HG02970 (cell line): ENCODE data around the gene SLC9C2.
"Not testable (repeated sequence)": the region's sequence is repeated elsewhere in the genome, so short reads cannot be mapped to it uniquely, and the experiment has no call there.

ENCODE experiments used
- ATAC-seq: cut with Tn5 transposase; IDR thresholded peaks from one replicate; pipeline ENCODE4 v1.9.1; 2021; ENCODE audit warnings: mild to moderate bottlenecking, moderate library complexity, moderate number of reproducible peaks; ENCODE audit not compliant: unreplicated experiment, low FRiP score

Gene SLC9C2

GRCh38 chr1:173529106-173529505, 73.8 kb downstream of the SLC9C2 start:
- ATAC-seq: no peak

GRCh38 chr1:173527151-173527826, 75.6 kb downstream of the SLC9C2 start:
- no peak for ATAC-seq

GRCh38 chr1:173525926-173526325, 76.9 kb downstream of the SLC9C2 start:
- ATAC-seq: no peak

DNA sequence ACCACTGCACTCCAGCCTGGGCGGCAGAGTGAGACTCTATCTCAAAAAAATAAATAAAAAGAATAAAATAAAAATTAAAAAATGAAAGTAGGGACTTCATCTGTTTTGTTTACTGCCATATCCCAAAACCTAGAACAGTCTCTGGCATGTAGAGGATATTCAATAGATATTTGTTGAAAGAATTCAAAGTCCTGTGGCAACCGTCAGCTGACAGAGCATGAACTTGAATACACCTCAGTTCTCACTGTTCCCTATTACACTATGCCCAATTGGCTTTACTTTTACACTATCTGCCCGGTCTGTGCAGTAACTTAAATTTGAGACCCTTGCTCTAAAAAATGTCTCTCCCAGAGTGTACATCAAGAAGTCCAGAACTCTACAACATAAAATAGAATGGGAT, 79.5 kb downstream of the SLC9C2 start:
- no peak for ATAC-seq

DNA sequence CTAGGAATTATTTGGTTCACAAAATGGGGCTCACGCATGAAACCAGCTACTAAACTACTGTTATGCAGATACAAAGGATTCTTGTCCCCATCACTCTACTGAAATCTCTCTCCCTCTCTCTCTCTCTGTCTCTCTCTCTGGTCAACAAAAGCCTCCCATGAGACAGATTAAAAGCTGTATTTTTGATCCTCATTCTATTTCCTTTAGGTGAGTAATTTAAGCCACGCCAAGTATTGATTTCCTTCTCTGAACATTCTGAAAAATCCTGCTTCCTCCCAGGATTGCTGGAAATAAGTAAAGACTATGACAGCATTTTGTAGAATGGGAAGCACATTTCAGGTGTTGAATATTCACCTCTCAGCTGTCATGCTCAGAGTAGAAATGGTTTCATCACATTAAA, 82.1 kb downstream of the SLC9C2 start:
- ATAC-seq: no peak

- ATAC-seq: not testable (repeated sequence)
Measured at GRCh38 chr1:173514503-173514902, 88.4 kb downstream of the SLC9C2 start.

DNA sequence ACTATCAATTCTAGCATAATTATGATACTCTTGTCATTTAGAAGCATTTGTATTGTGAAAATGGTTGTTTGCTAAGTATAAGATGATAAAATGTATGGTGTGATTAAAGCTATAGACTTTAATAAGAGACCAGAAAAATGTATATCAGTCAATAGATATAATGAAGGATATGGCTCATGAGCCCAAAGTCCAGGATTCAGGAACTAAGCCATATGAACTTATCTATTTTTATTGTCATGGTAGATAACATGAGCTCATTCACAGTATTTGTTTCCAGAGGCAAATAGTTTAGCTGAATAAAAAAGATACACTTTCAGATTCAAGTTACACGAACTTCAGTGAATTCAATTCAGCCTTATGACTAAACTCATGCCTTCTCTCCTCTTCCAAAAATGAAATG, 93.1 kb downstream of the SLC9C2 start:
- no peak for ATAC-seq

- ATAC-seq: no peak
Measured at GRCh38 chr1:173508541-173508940, 94.3 kb downstream of the SLC9C2 start.

DNA sequence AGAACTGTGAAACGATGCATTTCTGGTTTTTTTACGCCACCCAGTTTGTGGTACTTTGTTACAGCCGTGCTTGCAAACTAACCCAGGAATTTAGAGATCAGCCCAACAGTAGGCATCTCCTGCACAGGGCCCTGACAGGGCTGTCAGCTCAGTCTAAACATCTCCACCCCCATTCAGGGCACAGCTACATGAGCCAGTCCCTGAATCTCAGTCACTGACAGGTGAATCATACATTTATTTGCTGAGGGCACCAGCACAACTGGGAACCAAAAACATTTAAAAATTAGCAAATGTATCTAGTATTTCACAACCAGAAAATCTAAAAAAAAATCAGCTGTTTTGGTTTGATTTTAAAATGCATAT, 95.0 kb downstream of the SLC9C2 start:
- no peak for ATAC-seq

DNA sequence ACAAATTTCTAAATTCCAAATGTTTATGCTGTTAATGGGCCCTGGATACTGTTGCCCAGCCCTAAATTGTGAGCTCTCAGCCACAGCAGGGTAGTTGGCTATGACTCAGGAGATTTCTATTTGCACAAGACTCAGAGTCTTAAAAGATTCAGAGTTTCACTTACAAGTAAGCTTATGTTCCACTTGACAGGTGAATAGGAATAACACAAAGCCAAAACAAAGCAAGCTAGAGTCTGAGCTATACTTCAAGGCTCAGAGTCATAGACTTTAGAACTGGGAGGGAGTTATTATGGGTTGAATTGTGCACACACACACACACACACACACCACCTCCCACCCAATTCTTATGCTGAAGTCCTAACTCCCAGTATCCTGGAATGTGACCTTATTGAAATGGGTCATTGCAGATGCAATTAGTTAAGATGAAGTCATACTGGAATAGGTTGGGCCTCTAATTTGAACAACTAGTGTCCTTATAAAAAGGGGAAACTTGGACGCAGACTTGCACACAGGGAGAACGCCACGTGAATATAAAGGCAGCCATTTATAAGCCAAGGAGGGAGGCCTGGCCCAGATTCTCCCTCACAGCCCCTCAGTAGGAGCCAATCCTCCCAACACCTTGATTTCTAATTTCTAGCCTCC, 95.5 kb downstream of the SLC9C2 start:
- ATAC-seq: no peak

DNA sequence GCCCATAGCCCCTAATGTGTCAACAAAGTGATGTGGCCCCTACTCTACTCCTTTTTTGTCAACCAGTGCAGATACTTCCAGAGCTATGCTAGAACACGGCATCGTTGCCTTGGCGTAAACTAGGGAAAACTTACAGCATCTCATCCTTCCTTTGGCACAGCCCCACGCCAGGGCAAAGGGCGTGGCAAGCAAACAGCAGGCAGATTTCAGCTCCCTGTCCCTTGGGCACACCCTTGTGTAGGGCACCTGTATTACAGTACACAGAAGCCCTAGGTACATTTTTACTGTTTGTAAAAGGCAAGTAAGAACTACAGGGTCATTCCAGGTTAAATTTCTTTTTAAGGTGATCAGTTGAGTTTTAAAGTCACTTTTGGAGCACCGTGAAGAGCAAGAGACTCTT, 96.4 kb downstream of the SLC9C2 start:
- ATAC-seq: no peak

- no peak for ATAC-seq
Measured at GRCh38 chr1:173505391-173505790, 97.5 kb downstream of the SLC9C2 start.

DNA sequence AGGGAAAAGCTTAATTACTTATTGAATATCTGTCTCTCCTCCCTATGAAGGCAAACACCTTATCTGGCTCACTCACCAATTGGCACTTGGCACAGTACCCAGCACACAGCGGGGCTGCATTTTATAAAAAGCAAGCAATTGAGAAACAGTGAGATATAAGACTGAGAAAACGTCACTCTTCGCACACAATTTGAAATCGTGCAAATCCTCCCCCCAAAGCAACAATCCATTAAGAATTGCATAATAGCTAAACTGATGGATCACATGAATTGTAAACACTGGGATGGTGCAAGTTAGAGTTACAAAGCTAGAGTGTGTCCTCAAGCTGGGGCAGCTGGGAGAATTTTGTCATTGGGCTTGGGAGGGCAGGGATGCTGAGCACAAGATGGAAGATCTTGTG, 98.6 kb downstream of the SLC9C2 start:
- no peak for ATAC-seq

GRCh38 chr1:173503391-173503790, 99.5 kb downstream of the SLC9C2 start:
- no peak for ATAC-seq

GRCh38 chr1:173502104-173502503, 100.8 kb downstream of the SLC9C2 start:
- no peak for ATAC-seq

DNA sequence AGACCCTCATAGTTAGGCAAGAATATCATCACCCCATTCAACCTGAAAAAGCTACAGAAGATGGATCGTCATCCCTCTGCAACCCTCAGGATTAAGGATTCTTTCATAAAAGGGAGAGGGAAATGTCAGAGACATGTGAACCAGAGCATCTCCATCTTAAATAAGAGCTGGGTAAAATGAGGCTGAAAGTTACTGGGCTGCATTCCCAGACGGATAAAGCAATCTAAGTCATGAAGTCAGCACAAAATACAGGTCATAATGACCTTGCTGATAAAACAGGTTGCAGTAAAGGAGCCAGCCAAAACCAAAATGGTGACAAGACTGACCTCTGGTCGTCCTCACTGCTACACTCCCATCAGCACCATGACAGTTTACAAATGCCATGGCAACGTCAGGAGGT, 103.1 kb downstream of the SLC9C2 start:
- no peak for ATAC-seq

DNA sequence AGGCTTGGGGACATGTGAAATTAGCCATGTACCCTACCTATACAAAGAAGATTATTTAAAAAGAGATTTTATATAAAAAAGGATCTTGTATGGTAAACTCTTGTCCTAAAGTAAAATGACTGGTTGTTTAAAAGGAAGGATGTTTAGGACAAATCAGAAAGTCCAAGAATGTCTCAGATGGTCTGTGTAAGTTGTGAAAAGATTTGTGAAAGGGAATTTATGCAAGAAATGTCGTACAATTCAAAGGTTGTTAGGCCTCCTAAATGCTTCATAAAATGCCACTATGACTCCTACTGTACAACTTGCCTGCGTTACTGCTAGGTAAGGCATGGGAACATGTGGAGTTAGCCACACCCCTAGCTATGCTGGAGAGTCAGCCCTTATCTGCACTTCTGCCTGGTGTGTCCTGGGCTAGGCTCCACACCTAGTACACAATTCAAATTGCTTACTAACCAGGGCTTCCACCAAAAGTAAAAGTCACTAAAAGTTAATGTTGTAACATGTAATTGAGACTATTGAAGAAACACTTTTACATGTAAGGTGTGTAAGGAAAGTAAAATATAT, 106.0 kb downstream of the SLC9C2 start:
- no peak for ATAC-seq

GRCh38 chr1:173495609-173496267, 107.1 kb downstream of the SLC9C2 start:
- no peak for ATAC-seq

GRCh38 chr1:173493125-173493524, 109.7 kb downstream of the SLC9C2 start:
- ATAC-seq: not testable (repeated sequence)

DNA sequence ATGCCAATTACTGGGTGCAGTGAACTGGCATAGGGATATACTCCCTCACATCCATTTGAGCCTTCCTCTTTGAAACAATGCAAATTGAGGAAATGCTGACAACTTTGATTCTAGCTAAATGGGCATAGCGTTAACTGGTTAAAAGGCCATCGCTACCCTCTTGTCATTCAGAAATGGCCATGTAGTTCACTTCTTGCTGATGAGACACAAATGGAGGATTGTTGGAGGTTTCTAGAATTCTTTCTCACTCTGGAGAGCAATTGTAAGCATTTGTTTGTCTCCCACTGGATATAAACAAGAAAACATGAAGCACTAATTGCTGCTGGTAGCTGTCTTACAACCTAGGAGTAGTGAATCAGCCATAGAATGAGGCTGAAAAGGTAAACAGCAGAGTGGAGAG, 111.4 kb downstream of the SLC9C2 start:
- ATAC-seq: no peak

DNA sequence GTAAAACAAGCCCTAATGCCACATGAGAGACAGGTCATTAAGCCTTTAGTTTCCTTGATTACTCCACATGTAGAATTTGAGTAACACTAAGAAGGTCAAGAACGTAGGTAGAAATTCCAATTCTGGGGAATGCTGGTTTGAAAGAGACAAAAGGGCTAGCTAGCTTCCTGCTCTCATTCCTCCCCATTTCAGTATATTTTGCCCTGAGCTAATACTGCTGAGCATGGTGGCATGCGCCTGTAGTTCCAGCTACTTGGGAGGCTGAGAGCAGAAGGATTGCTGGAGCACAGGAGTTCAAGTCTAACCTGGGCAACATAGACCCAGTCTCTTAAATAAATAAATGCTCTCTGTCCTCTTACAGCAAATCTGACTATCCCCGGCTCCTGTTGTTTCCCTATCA, 112.9 kb downstream of the SLC9C2 start:
- ATAC-seq: no peak

DNA sequence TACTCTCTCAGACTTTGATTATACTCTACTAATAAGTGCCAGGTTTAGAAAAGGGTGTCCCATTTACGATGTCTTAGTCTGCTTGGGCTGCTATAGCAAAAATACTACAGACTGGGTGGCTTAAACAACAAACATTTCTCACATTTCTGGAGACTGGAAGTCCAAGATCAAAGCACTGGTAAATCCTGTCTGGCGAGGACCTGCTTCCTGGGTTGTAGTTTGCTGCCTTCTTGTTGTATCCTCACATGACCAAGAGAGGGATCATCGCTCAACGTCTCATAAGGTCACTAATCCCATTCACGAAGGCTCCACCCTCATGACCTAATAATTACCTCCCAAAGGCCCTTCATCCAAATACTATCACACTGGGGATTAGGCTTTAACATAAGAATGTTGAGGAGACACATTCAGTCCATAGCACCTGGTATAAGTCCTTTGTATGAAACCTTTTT, 113.7 kb downstream of the SLC9C2 start:
- ATAC-seq: no peak
